ENCODE results near the gene ZFHX3. TPM values are rescaled to one million over a fixed set of nuclear protein-coding genes. Genes with fewer than 3 reads are reported as not detected.

ZFHX3 gene
- total and polyA plus RNA-seq, 2 of the 8 experiments (the other 6 are each of a cell fraction or from before 2014, with no cell fraction given): 0.08 to 0.99 TPM

- no peak for TF ChIP-seq RNF2 (IDR thresholded peaks at IDR 0.05; ENCODE audit: borderline replicate concordance, low read depth, low read length, missing control alignments, poor library complexity, severe bottlenecking)
- no peak for TF ChIP-seq EGR1 (IDR thresholded peaks at IDR 0.05; ENCODE audit: borderline replicate concordance, low read depth, low read length)
- no peak for TF ChIP-seq POU5F1 (IDR thresholded peaks at IDR 0.05; ENCODE audit: low read depth, low read length)
Observed at GRCh38 chr16:72926177-72927070, 121.5 kb downstream of the ZFHX3 start (continued).
